ENCODE measurements around the gene SLC43A3.

Gene SLC43A3

GRCh38 chr11:57379732-57380131, 47.2 kb downstream of the SLC43A3 start:
- no peak for TF ChIP-seq Cebpa-rat (IDR thresholded peaks at IDR 0.05)

GRCh38 chr11:57378186-57378585, 48.7 kb downstream of the SLC43A3 start:
- no peak for TF ChIP-seq Cebpa-rat (IDR thresholded peaks at IDR 0.05)
- Histone ChIP-seq H3K27ac (no peak overlapping the region), H3K27me3 (no peaks in the 10 kb centered on the region), H3K9ac (no peak overlapping the region), H3K36me3 (no peaks in the 10 kb centered on the region), H4K20me1 (peaks cover 0 to 3% (median 0%) of the 10 kb centered on the region in 11 experiments; a peak in 1 of 22 replicates), H3K4me3 (no peak overlapping the region), H3K4me2 (no peak overlapping the region), H3K9me3 (replicated peaks in 1 of 11) (peaks cover 0 to 8% (median 0%) of the 10 kb centered on the region in 11 experiments; a peak in 1 of 22 replicates), H3K4me1 (peaks cover 8 to 18% (median 15%) of the 10 kb centered on the region in 10 experiments; a peak in 19 of 20 replicates)

More at GRCh38 chr11:57379732-57380131, 47.2 kb downstream of the SLC43A3 start:
- H3K4me2 ChIP-seq = no peak overlapping the region
- no peaks in the 10 kb centered on the region for H3K36me3 ChIP-seq
- peaks cover 8 to 13% (median 12%) of the 10 kb centered on the region in 10 experiments; a peak in 19 of 20 replicates for H3K4me1 ChIP-seq
- no peak overlapping the region for H3K4me3 ChIP-seq
- H4K20me1 ChIP-seq = peaks cover 0 to 3% (median 0%) of the 10 kb centered on the region in 11 experiments; a peak in 1 of 22 replicates
- no peaks in the 10 kb centered on the region for H3K9me3 ChIP-seq (replicated peaks in 1 of 11)
- H3K27ac ChIP-seq = no peak overlapping the region
- no peaks in the 10 kb centered on the region for H3K27me3 ChIP-seq
- H3K9ac ChIP-seq = no peak overlapping the region

GRCh38 chr11:57377107-57377506, 49.8 kb downstream of the SLC43A3 start:
- no peak overlapping the region for H3K4me2 ChIP-seq
- H3K9ac ChIP-seq = no peak overlapping the region
- no peak overlapping the region for H3K27ac ChIP-seq
- H3K36me3 ChIP-seq = no peaks in the 10 kb centered on the region
- peaks cover 8 to 18% (median 15%) of the 10 kb centered on the region in 10 experiments; a peak in 19 of 20 replicates for H3K4me1 ChIP-seq
- no peak overlapping the region for H3K4me3 ChIP-seq
- peaks cover 0 to 8% (median 0%) of the 10 kb centered on the region in 11 experiments; a peak in 1 of 22 replicates for H3K9me3 ChIP-seq (replicated peaks in 1 of 11)
- H3K27me3 ChIP-seq = no peaks in the 10 kb centered on the region
- H4K20me1 ChIP-seq = peaks cover 0 to 3% (median 0%) of the 10 kb centered on the region in 11 experiments; a peak in 1 of 22 replicates
- no peak for TF ChIP-seq Cebpa-rat (IDR thresholded peaks at IDR 0.05)

- peaks cover 0 to 8% (median 0%) of the 10 kb centered on the region in 11 experiments; a peak in 1 of 22 replicates for H3K9me3 ChIP-seq (replicated peaks in 1 of 11)
- no peak overlapping the region for H3K9ac ChIP-seq
- peaks cover 0 to 3% (median 0%) of the 10 kb centered on the region in 11 experiments; a peak in 1 of 22 replicates for H4K20me1 ChIP-seq
- TF ChIP-seq Cebpa-rat (IDR thresholded peaks at IDR 0.05) = no peak
- H3K27ac ChIP-seq = no peak overlapping the region
- H3K4me2 ChIP-seq = peak overlapping the region in 9 of 11 experiments; percentile 38 to 84 (median 70); a peak in 13 of 22 replicates
- peaks cover 8 to 19% (median 16%) of the 10 kb centered on the region in 10 experiments for H3K4me1 ChIP-seq
- no peaks in the 10 kb centered on the region for H3K27me3 ChIP-seq
- H3K4me3 ChIP-seq = no peak overlapping the region
- H3K36me3 ChIP-seq = no peaks in the 10 kb centered on the region
These were observed 50.5 kb downstream of the SLC43A3 start for GRCh38 chr11:57376095-57377090.

- Histone ChIP-seq H3K4me1 (peaks cover 15 to 26% (median 23%) of the 10 kb centered on the region in 10 experiments), H3K4me2 (peak overlapping the region; percentile 25 to 84 (median 69); a peak in 21 of 22 replicates), H3K4me3 (no peak overlapping the region), H3K27me3 (no peaks in the 10 kb centered on the region), H3K27ac (peak overlapping the region in 3 of 11 experiments; percentile 13 to 43 (median 38); a peak in 5 of 22 replicates), H4K20me1 (peaks cover 0 to 3% (median 0%) of the 10 kb centered on the region in 11 experiments; a peak in 1 of 22 replicates), H3K9me3 (replicated peaks in 1 of 11) (peaks cover 0 to 8% (median 0%) of the 10 kb centered on the region in 11 experiments; a peak in 1 of 22 replicates), H3K9ac (peak overlapping the region in 1 of 11 experiments; percentile 5; a peak in 1 of 22 replicates), H3K36me3 (no peaks in the 10 kb centered on the region)
- TF ChIP-seq Cebpa-rat (IDR thresholded peaks at IDR 0.05) = no peak
These were observed 51.4 kb downstream of the SLC43A3 start for GRCh38 chr11:57375490-57375889.

GRCh38 chr11:57374966-57375365, 52.0 kb downstream of the SLC43A3 start:
- no peak overlapping the region; a peak in 1 of 22 replicates for H3K9ac ChIP-seq
- H3K4me2 ChIP-seq = peak overlapping the region in 8 of 11 experiments; percentile 63 to 84 (median 70); a peak in 16 of 22 replicates
- peaks cover 16 to 28% (median 24%) of the 10 kb centered on the region in 10 experiments for H3K4me1 ChIP-seq
- H3K4me3 ChIP-seq = no peak overlapping the region
- H3K9me3 ChIP-seq (replicated peaks in 1 of 11) = peaks cover 0 to 8% (median 0%) of the 10 kb centered on the region in 11 experiments; a peak in 1 of 22 replicates
- H3K27me3 ChIP-seq = no peaks in the 10 kb centered on the region
- peaks cover 0 to 3% (median 0%) of the 10 kb centered on the region in 11 experiments; a peak in 1 of 22 replicates for H4K20me1 ChIP-seq
- no peak for TF ChIP-seq Cebpa-rat (IDR thresholded peaks at IDR 0.05)
- peak overlapping the region in 1 of 11 experiments; percentile 13; a peak in 1 of 22 replicates for H3K27ac ChIP-seq
- H3K36me3 ChIP-seq = no peaks in the 10 kb centered on the region

- Histone ChIP-seq H3K4me2 (no peak overlapping the region), H3K4me1 (peaks cover 16 to 45% (median 34%) of the 10 kb centered on the region in 10 experiments), H3K36me3 (no peaks in the 10 kb centered on the region), H3K9me3 (replicated peaks in 1 of 11) (peaks cover 0 to 8% (median 0%) of the 10 kb centered on the region in 11 experiments; a peak in 1 of 22 replicates), H3K27ac (no peak overlapping the region), H3K4me3 (no peak overlapping the region), H3K9ac (no peak overlapping the region), H4K20me1 (0 out of 22 replicates have a peak, but pooled peaks cover 0 to 3% (median 0%) of the 10 kb centered on the region in 11 experiments), H3K27me3 (no peaks in the 10 kb centered on the region)
- TF ChIP-seq Cebpa-rat (IDR thresholded peaks at IDR 0.05) = no peak
These were observed 53.8 kb downstream of the SLC43A3 start for GRCh38 chr11:57373146-57373545.

- no peak for TF ChIP-seq Cebpa-rat (IDR thresholded peaks at IDR 0.05)
- H4K20me1 ChIP-seq = no peaks in the 10 kb centered on the region
- no peaks in the 10 kb centered on the region for H3K36me3 ChIP-seq
- no peaks in the 10 kb centered on the region for H3K27me3 ChIP-seq
- peak overlapping the region in 8 of 11 experiments; percentile 13 to 49 (median 18); a peak in 12 of 22 replicates for H3K4me2 ChIP-seq
- H3K9ac ChIP-seq = no peak overlapping the region
- H3K4me3 ChIP-seq = no peak overlapping the region
- H3K27ac ChIP-seq = no peak overlapping the region
- H3K9me3 ChIP-seq (replicated peaks in 1 of 11) = peaks cover 0 to 8% (median 0%) of the 10 kb centered on the region in 11 experiments; a peak in 1 of 22 replicates
- H3K4me1 ChIP-seq = peaks cover 16 to 45% (median 34%) of the 10 kb centered on the region in 10 experiments
These were observed 56.0 kb downstream of the SLC43A3 start for GRCh38 chr11:57370941-57371340.

Measured in BLaER1 treated with 17β-estradiol and CSF1 and Interleukin-3, amounts not matched to agents 10 nM and 100 nM (cell line).